ENCODE measurements around the gene NOX3.

- no peak for TF ChIP-seq CTCF (IDR thresholded peaks at IDR 0.05; ENCODE audit: borderline replicate concordance, extremely low read depth, low read length, poor library complexity, severe bottlenecking)
- TF ChIP-seq EZH2 (IDR thresholded peaks at IDR 0.05; ENCODE audit: borderline replicate concordance, low read depth, low read length, severe bottlenecking), result no peak
These were observed 13.1 kb downstream of the NOX3 start for GRCh38 chr6:155442562-155442961.

All from DND-41 (cell line).